Liver (tissue), 3 donors: ENCODE data around the gene DDR2.
"Not testable (repeated sequence)": the region's sequence is repeated elsewhere in the genome, so short reads cannot be mapped to it uniquely, and the experiment has no call there.

Experiments used
- ATF3 ChIP-seq: IDR thresholded peaks from 2 replicates; pipeline ENCODE4 v1.6.1; 2016; ENCODE audit warnings: antibody characterized with exemption
- GABPA ChIP-seq, 2 donors: IDR thresholded peaks in 1 of 2; conservative IDR thresholded peaks in 1 of 2; 2 replicates each; pipeline ENCODE4 v1.6.1; 2016; ENCODE audit warnings: antibody characterized with exemption in 2 of 2, mild to moderate bottlenecking in 1 of 2, moderate library complexity in 1 of 2
- HNF4A ChIP-seq, 2 donors: conservative IDR thresholded peaks; 2 replicates each; pipeline ENCODE4 v1.6.1; 2016; ENCODE audit warnings: antibody characterized with exemption in 2 of 2, mild to moderate bottlenecking in 2 of 2
- HNF4G ChIP-seq: IDR thresholded peaks from 2 replicates; pipeline ENCODE4 v1.6.1; 2016; ENCODE audit warnings: antibody characterized with exemption
- JUND ChIP-seq, 2 donors: IDR thresholded peaks; 2 replicates each; pipeline ENCODE4 v1.6.1; 2016; ENCODE audit warnings: antibody characterized with exemption in 2 of 2
- NR2F2 ChIP-seq: IDR thresholded peaks from 2 replicates; pipeline ENCODE4 v1.6.1; 2016; ENCODE audit warnings: antibody characterized with exemption
- RAD21 ChIP-seq, 2 donors: IDR thresholded peaks; 2 replicates each; pipeline ENCODE4 v1.6.1; 2016; ENCODE audit warnings: antibody characterized with exemption in 2 of 2, mild to moderate bottlenecking in 2 of 2
- REST ChIP-seq: IDR thresholded peaks from 2 replicates; pipeline ENCODE4 v1.6.1; 2016; ENCODE audit warnings: antibody characterized with exemption, mild to moderate bottlenecking
- SP1 ChIP-seq: IDR thresholded peaks from 2 replicates; pipeline ENCODE4 v1.6.1; 2018; ENCODE audit warnings: antibody characterized with exemption, mild to moderate bottlenecking
- TAF1 ChIP-seq: conservative IDR thresholded peaks from 2 replicates; pipeline ENCODE4 v1.6.1; 2016; ENCODE audit warnings: antibody characterized with exemption, mild to moderate bottlenecking
- YY1 ChIP-seq: IDR thresholded peaks from 2 replicates; pipeline ENCODE4 v1.6.1; 2016; ENCODE audit warnings: antibody characterized with exemption, mild to moderate bottlenecking
- ZBTB33 ChIP-seq: IDR thresholded peaks from 2 replicates; pipeline ENCODE4 v1.6.1; 2016; ENCODE audit warnings: antibody characterized with exemption
- TF ChIP-seq, protein P1 (sequence below): fragments of 150-350 bp; IDR thresholded peaks from 2 replicates; pipeline ENCODE4 v1.5.1; 2017; ENCODE audit warnings: improper control_type of control experiment, low read depth, low read length; ENCODE audit not compliant: missing input control
- donor health status: healthy.
- donor health status: healthy.

GRCh38 chr1:162812357-162812756, 180.1 kb downstream of the DDR2 start:
- TF ChIP-seq, protein P1, sequence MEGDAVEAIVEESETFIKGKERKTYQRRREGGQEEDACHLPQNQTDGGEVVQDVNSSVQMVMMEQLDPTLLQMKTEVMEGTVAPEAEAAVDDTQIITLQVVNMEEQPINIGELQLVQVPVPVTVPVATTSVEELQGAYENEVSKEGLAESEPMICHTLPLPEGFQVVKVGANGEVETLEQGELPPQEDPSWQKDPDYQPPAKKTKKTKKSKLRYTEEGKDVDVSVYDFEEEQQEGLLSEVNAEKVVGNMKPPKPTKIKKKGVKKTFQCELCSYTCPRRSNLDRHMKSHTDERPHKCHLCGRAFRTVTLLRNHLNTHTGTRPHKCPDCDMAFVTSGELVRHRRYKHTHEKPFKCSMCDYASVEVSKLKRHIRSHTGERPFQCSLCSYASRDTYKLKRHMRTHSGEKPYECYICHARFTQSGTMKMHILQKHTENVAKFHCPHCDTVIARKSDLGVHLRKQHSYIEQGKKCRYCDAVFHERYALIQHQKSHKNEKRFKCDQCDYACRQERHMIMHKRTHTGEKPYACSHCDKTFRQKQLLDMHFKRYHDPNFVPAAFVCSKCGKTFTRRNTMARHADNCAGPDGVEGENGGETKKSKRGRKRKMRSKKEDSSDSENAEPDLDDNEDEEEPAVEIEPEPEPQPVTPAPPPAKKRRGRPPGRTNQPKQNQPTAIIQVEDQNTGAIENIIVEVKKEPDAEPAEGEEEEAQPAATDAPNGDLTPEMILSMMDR = not testable (repeated sequence)
- not testable (repeated sequence) for TF ChIP-seq GABPA (IDR thresholded peaks at IDR 0.05 in 1 of 2, conservative IDR thresholded peaks at IDR 0.05 in 1 of 2); ATF3; YY1; RAD21 (IDR thresholded peaks at IDR 0.05); HNF4A (conservative IDR thresholded peaks at IDR 0.05); JUND (IDR thresholded peaks at IDR 0.05); REST; SP1; HNF4G; ZBTB33; TAF1; NR2F2
